Mucosa of descending colon (tissue), 3 donors: Measurements from ENCODE around the gene FANK1. TPM values are rescaled to one million over a fixed set of nuclear protein-coding genes. Genes with fewer than 3 reads are reported as not detected.

Experiments used
- ATAC-seq: fragments of 200-7000 bp; cut with Tn5 transposase; one replicate; pipeline ENCODE4 v1.9.1; 2020; ENCODE audit warnings: mild to moderate bottlenecking, moderate library complexity
- DNase-seq, 3 donors: peaks; one replicate each; pipeline ENCODE4 v3.0.0-alpha.2; 2020
- H3K36me3 ChIP-seq: fragments of 200-600 bp; one replicate; pipeline ENCODE4 v1.8.0; 2021; ENCODE audit warnings: low read depth, mild to moderate bottlenecking
- H3K4me1 ChIP-seq: fragments of 200-600 bp; one replicate; pipeline ENCODE4 v1.8.0; 2021; ENCODE audit warnings: low read depth, mild to moderate bottlenecking
- H3K4me3 ChIP-seq: fragments of 200-600 bp; one replicate; pipeline ENCODE4 v1.8.0; 2021; ENCODE audit warnings: mild to moderate bottlenecking
- H3K9me3 ChIP-seq: fragments of 200-600 bp; one replicate; pipeline ENCODE4 v1.8.0; 2021; ENCODE audit warnings: mild to moderate bottlenecking
- intact Hi-C, 2 donors: fragments of 100-400 bp; cut with DNase I in 1 of 2; cut with micrococcal nuclease in 1 of 2; formaldehyde crosslinking; loops; one replicate each; pipeline versions ENCODE4 v1.11.0 to v1.11.1; 2022; cut with DNase I, micrococcal nuclease
- total RNA-seq, 3 donors: library from RNA; stranded (reverse); fragmentation: NEBNext Ultra II Directional in 2 of 3; extraction: Animal tissue kit (Norgen Biotek cat#: 25700) in 2 of 3; gene quantifications; one replicate each; pipeline versions ENCODE4 v1.2.1 to v1.2.4, GENCODE V29; 2021 to 2023
- TF ChIP-seq, protein P1 (sequence below): fragments of 200-600 bp; IDR thresholded peaks from one replicate; pipeline ENCODE4 v1.8.0; 2022; ENCODE audit warnings: antibody characterized with exemption, mild to moderate bottlenecking
- donor health status: DM: no; HTN: no; CAD: no; lungs with moderate emphysema.
- donor health status: DM: no; HTN: no; CAD: no.
- donor health status: DM: no; HTN: yes; CAD: no.

FANK1 gene
- total RNA-seq, 3 donors from 2014 or later, result 4.2 to 10.3 (median 7.4) TPM

GRCh38 chr10:125976960-125977605 lies 80.7 kb downstream of the FANK1 start:
- intact Hi-C loops, result no loop called here
- no peak for DNase-seq
- TF ChIP-seq, protein P1, sequence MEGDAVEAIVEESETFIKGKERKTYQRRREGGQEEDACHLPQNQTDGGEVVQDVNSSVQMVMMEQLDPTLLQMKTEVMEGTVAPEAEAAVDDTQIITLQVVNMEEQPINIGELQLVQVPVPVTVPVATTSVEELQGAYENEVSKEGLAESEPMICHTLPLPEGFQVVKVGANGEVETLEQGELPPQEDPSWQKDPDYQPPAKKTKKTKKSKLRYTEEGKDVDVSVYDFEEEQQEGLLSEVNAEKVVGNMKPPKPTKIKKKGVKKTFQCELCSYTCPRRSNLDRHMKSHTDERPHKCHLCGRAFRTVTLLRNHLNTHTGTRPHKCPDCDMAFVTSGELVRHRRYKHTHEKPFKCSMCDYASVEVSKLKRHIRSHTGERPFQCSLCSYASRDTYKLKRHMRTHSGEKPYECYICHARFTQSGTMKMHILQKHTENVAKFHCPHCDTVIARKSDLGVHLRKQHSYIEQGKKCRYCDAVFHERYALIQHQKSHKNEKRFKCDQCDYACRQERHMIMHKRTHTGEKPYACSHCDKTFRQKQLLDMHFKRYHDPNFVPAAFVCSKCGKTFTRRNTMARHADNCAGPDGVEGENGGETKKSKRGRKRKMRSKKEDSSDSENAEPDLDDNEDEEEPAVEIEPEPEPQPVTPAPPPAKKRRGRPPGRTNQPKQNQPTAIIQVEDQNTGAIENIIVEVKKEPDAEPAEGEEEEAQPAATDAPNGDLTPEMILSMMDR, result no peak

GRCh38 chr10:125979976-125980375 lies 83.6 kb downstream of the FANK1 start:
- H3K4me1 ChIP-seq, result no peaks in the 10 kb centered on the region
- no peak overlapping the region for H3K4me3 ChIP-seq
- DNase-seq (no peak), ATAC-seq (no peak)
- H3K36me3 ChIP-seq, result no peaks in the 10 kb centered on the region
- TF ChIP-seq, protein P1, result no peak
- intact Hi-C loops, result loop anchor here in 1 of 2 donors (5.0 kb wide), 1 partner anchor 522 kb away; no protein-coding TSS in a partner anchor
- H3K9me3 ChIP-seq, result no peaks in the 10 kb centered on the region

More at GRCh38 chr10:125976960-125977605, 80.7 kb downstream of the FANK1 start:
- Histone ChIP-seq H3K4me3 (no peak overlapping the region), H3K9me3 (no peaks in the 10 kb centered on the region), H3K4me1 (no peaks in the 10 kb centered on the region), H3K36me3 (no peaks in the 10 kb centered on the region)
- ATAC-seq, result no peak

GRCh38 chr10:125980521-125981035 lies 84.2 kb downstream of the FANK1 start:
- Histone ChIP-seq H3K4me3 (no peak overlapping the region), H3K9me3 (no peaks in the 10 kb centered on the region), H3K36me3 (no peaks in the 10 kb centered on the region), H3K4me1 (no peaks in the 10 kb centered on the region)
- intact Hi-C loops, result loop anchor here in 1 of 2 donors (5.0 kb wide), 1 partner anchor 522 kb away; no protein-coding TSS in a partner anchor
- ATAC-seq (no peak), DNase-seq (no peak)
- TF ChIP-seq, protein P1, result no peak

GRCh38 chr10:125982260-125982948 lies 86.0 kb downstream of the FANK1 start:
- H3K36me3 ChIP-seq, result no peaks in the 10 kb centered on the region
- no peaks in the 10 kb centered on the region for H3K4me1 ChIP-seq
- TF ChIP-seq, protein P1, result peak; percentile 23
- H3K4me3 ChIP-seq, result no peak overlapping the region
- intact Hi-C loops, result loop anchor here in 1 of 2 donors (5.0 kb wide), 1 partner anchor 520 kb away; no protein-coding TSS in a partner anchor
- DNase-seq (peak in 1 of 3 donors; percentile 81), ATAC-seq (peak; percentile 77)
- H3K9me3 ChIP-seq, result no peaks in the 10 kb centered on the region

DNA sequence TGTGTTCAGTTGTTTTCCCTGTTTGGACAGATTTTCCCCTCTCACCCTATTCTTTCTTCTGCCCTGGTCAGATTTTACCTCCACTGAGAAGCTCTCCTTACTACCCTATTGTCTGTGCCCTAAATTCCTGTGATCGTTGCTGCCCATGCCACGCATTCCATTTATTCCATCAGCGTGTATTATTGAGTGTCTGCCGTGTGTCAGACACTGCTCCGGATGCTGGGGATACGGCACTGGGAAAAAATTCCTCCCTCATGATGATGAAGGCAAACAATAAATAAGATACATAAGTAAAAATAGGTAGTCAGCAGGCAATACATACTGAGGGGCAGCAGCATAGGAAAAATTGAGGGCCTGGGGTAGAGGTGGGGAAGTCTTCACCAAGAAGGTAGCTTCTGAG lies 86.8 kb downstream of the FANK1 start:
- DNase-seq (no peak), ATAC-seq (no peak)
- Histone ChIP-seq H3K4me3 (no peak overlapping the region), H3K36me3 (no peaks in the 10 kb centered on the region), H3K4me1 (no peaks in the 10 kb centered on the region), H3K9me3 (no peaks in the 10 kb centered on the region)
- TF ChIP-seq, protein P1, result no peak
- intact Hi-C loops, result loop anchor here in 1 of 2 donors (5.0 kb wide), 1 partner anchor 519 kb away; no protein-coding TSS in a partner anchor
